GM12872 (cell line): ENCODE results near the gene TTLL10.

Experiments used
- TF ChIP-seq, protein P1 (sequence below): IDR thresholded peaks from 3 replicates; pipeline ENCODE4 v1.5.1; 2011; ENCODE audit warnings: low read depth, mild to moderate bottlenecking, low read length, moderate library complexity; ENCODE audit not compliant: insufficient read depth

Gene TTLL10

GRCh38 chr1:1236176-1236763 lies 62.6 kb downstream of the TTLL10 start:
- TF ChIP-seq, protein P1, sequence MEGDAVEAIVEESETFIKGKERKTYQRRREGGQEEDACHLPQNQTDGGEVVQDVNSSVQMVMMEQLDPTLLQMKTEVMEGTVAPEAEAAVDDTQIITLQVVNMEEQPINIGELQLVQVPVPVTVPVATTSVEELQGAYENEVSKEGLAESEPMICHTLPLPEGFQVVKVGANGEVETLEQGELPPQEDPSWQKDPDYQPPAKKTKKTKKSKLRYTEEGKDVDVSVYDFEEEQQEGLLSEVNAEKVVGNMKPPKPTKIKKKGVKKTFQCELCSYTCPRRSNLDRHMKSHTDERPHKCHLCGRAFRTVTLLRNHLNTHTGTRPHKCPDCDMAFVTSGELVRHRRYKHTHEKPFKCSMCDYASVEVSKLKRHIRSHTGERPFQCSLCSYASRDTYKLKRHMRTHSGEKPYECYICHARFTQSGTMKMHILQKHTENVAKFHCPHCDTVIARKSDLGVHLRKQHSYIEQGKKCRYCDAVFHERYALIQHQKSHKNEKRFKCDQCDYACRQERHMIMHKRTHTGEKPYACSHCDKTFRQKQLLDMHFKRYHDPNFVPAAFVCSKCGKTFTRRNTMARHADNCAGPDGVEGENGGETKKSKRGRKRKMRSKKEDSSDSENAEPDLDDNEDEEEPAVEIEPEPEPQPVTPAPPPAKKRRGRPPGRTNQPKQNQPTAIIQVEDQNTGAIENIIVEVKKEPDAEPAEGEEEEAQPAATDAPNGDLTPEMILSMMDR = no peak

GRCh38 chr1:1236945-1237873 lies 63.5 kb downstream of the TTLL10 start:
- TF ChIP-seq, protein P1 = no peak

GRCh38 chr1:1237874-1238701 lies 64.4 kb downstream of the TTLL10 start:
- TF ChIP-seq, protein P1 = no peak

DNA sequence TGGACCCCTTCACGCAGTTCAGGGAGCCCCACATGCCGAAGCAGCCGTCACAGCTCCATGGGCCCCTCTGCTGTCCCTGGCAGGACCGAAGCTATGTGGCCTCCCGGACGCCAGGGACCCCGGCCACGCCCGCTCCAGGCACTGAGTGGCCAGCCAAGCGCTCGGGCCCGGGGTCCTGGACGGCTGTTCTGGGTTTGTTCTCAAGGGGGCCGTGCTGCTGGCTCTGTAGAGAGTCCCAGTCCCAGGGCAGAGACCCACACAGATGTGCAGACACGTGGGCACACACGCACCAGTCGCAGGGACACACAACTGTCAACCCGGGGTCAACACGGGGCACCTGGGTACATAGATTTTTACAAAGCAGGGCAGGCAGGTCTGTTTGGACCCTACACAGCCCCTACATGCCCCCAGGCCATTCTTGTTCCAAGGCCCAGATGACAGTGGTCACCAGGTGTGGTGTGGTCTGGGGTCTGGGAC lies 65.1 kb downstream of the TTLL10 start:
- TF ChIP-seq, protein P1 = no peak

DNA sequence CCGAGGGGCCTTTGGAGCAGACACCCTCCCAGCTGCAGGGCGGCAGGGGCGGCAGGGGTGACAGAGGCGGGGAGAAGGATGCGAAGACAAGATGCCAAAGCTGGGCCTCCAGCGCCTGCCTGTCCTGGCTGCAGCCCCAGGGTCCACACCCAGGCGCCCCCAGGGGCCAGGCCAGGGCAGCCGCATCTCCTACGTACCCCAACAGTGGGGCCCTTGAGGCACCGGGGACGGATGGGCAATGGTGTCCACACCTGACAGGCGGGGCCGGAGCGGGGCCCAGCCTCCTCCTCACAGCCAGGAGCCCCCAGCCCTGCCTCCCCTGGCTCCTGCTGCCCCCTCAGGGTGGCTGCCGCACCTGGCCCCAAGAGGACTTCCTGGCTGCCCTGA lies 65.5 kb downstream of the TTLL10 start:
- TF ChIP-seq, protein P1 = no peak

GRCh38 chr1:1239614-1240347 lies 66.1 kb downstream of the TTLL10 start:
- TF ChIP-seq, protein P1 = no peak
